WTC11 (cell line): ENCODE measurements around the gene B4GALNT3. TPM values are rescaled to one million over a fixed set of nuclear protein-coding genes. Genes with fewer than 3 reads are reported as not detected.

Experiments
- ATAC-seq: fragments of 200-7000 bp; cut with Tn5 transposase; 2 replicates; pipeline ENCODE4 v1.10.0; 2021; ENCODE audit warnings: mild to moderate bottlenecking, moderate library complexity
- CTCF ChIA-PET: fragments of 300-600 bp; sonication (Branson Sonifier 250); formaldehyde crosslinking; loops from one replicate; lab custom pipeline; 2021; ENCODE audit warnings: antibody characterized with exemption; lab: Charles Lee
- POLR2A ChIA-PET: fragments of 350-600 bp; sonication (Branson Sonifier 250); formaldehyde crosslinking; loops from one replicate; lab custom pipeline; 2021; ENCODE audit warnings: antibody characterized with exemption; lab: Charles Lee
- DNase-seq: peaks from one replicate; pipeline ENCODE4 v3.0.0; 2021; ENCODE audit warnings: low spot score
- H3K27ac Mint-ChIP-seq: 2 replicates; pipeline ENCODE4 v1.8.0; 2021; ENCODE audit warnings: mixed read lengths
- H3K27me3 Mint-ChIP-seq: 2 replicates; pipeline ENCODE4 v1.8.0; 2021; ENCODE audit warnings: low read depth, mild to moderate bottlenecking, moderate library complexity, mixed read lengths
- H3K36me3 Mint-ChIP-seq: 2 replicates; pipeline ENCODE4 v1.8.0; 2021; ENCODE audit warnings: mixed read lengths
- H3K4me1 Mint-ChIP-seq: 2 replicates; pipeline ENCODE4 v1.8.0; 2022; ENCODE audit warnings: mixed read lengths
- H3K4me3 Mint-ChIP-seq: 2 replicates; pipeline ENCODE4 v1.8.0; 2021; ENCODE audit warnings: mild to moderate bottlenecking, moderate library complexity, mixed read lengths
- H3K9me3 Mint-ChIP-seq: 2 replicates; pipeline ENCODE4 v1.8.0; 2021; ENCODE audit warnings: mixed read lengths
- CBFB ChIP-seq: sonication (generic); formaldehyde crosslinking; IDR thresholded peaks from 2 replicates; pipeline ENCODE4 v1.8.1; 2022; ENCODE audit warnings: mild to moderate bottlenecking, low read depth, missing genetic modification reagents
- CDX4 ChIP-seq: fragments of 250-450 bp; sonication (Bioruptor Pico); IDR thresholded peaks from 2 replicates; pipeline ENCODE4 v1.9.0; 2021; ENCODE audit warnings: moderate library complexity, mild to moderate bottlenecking, inconsistent platforms, borderline replicate concordance
- CTCF ChIP-seq: fragments of 200-600 bp; IDR thresholded peaks from 2 replicates; pipeline ENCODE4 v1.8.0; 2022; ENCODE audit warnings: antibody characterized with exemption
- HMGXB4 ChIP-seq: sonication (generic); formaldehyde crosslinking; IDR thresholded peaks from 2 replicates; pipeline ENCODE4 v1.8.1; 2023; ENCODE audit warnings: mild to moderate bottlenecking, moderate library complexity, missing genetic modification reagents
- NFATC4 ChIP-seq: fragments of 250-450 bp; sonication (Bioruptor Pico); IDR thresholded peaks from 2 replicates; pipeline ENCODE4 v1.9.0; 2021; ENCODE audit warnings: mild to moderate bottlenecking
- OVOL2 ChIP-seq: fragments of 250-450 bp; sonication (Bioruptor Pico); IDR thresholded peaks from 2 replicates; pipeline ENCODE4 v1.9.0; 2021; ENCODE audit warnings: mild to moderate bottlenecking, borderline replicate concordance
- SMAD3 ChIP-seq: sonication (generic); formaldehyde crosslinking; IDR thresholded peaks from 2 replicates; pipeline ENCODE4 v1.8.0; 2022; ENCODE audit warnings: missing genetic modification reagents, mild to moderate bottlenecking, borderline replicate concordance
- ZNF121 ChIP-seq: sonication (generic); formaldehyde crosslinking; IDR thresholded peaks from 2 replicates; pipeline ENCODE4 v1.8.0; 2023; ENCODE audit warnings: missing genetic modification reagents
- ZNF138 ChIP-seq: sonication (generic); formaldehyde crosslinking; conservative IDR thresholded peaks from 2 replicates; pipeline ENCODE4 v1.8.1; 2022; ENCODE audit warnings: mild to moderate bottlenecking, moderate library complexity, missing genetic modification reagents
- total RNA-seq: library from RNA; stranded (reverse); gene quantifications from 3 replicates; pipeline ENCODE4 v1.2.3, GENCODE V29; 2021
- TF ChIP-seq, protein P1 (sequence below): sonication (generic); formaldehyde crosslinking; IDR thresholded peaks from 2 replicates; pipeline ENCODE4 v1.8.1; 2022; ENCODE audit warnings: mild to moderate bottlenecking, missing genetic modification reagents, moderate library complexity, borderline replicate concordance
- TF ChIP-seq, protein P2 (sequence below): sonication (generic); formaldehyde crosslinking; IDR thresholded peaks from 2 replicates; pipeline ENCODE4 v1.8.0; 2023; ENCODE audit warnings: missing genetic modification reagents
- TF ChIP-seq, protein P3 (sequence below): fragments of 250-450 bp; sonication (Bioruptor Pico); IDR thresholded peaks from 2 replicates; pipeline ENCODE4 v1.9.0; 2021; ENCODE audit warnings: mild to moderate bottlenecking
- TF ChIP-seq, protein P4 (sequence below): fragments of 250-450 bp; sonication (Bioruptor Pico); conservative IDR thresholded peaks from 2 replicates; pipeline ENCODE4 v1.9.0; 2021; ENCODE audit warnings: mild to moderate bottlenecking

B4GALNT3 gene
- total RNA-seq, 1 experiment from 2014 or later: 19.0 TPM

DNA sequence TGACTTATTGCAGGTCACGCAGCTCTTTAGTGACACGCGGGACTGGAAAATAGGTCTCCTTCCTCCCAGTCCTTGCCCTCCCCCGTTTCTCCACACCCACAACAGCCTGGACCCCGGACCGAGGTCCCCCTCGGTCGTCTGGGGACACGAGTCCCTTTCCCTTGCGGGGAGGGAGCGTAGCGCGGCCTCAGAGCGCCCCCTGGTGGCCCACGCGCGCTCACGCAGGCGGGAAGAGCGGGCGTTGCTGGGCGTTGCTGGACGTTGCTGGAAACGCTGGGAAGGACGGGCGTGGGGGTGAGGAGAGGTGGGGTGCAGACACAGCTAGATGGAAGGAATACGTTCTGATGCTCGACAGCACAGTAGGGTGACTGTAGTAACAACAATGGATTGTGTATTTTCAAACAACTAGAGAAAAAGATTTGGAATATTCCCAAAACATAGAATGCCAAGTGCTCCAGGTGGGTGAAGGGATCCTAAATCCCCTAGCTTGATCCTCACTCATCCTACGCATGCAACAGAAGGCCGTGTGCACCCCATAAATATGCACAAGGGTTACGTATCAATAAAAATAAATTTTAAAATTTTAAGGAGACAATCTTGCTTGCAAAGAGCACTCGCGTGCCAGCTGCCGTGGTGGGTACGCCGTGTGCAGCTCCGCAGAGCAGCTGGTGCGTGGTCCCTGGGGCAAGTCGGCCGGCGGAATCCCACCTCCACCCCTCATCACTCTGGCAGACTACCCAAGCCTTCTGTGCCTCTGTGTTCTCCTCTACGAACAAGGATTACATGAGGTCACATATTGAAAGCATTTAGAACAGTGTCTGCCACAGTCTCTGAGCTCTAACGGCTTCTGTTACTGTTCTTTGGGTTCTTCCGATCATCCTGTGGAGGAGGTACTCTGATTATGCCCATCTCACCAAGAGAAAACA, 87.4 kb downstream of the B4GALNT3 start:
- H3K9me3 Mint-ChIP-seq: no peaks in the 10 kb centered on the region
- H3K4me1 Mint-ChIP-seq: peaks cover 4% of the 10 kb centered on the region
- TF ChIP-seq NFATC4 (CRISPR knock-in tag): no peak
- TF ChIP-seq CDX4 (CRISPR knock-in tag): no peak
- TF ChIP-seq, protein P1, sequence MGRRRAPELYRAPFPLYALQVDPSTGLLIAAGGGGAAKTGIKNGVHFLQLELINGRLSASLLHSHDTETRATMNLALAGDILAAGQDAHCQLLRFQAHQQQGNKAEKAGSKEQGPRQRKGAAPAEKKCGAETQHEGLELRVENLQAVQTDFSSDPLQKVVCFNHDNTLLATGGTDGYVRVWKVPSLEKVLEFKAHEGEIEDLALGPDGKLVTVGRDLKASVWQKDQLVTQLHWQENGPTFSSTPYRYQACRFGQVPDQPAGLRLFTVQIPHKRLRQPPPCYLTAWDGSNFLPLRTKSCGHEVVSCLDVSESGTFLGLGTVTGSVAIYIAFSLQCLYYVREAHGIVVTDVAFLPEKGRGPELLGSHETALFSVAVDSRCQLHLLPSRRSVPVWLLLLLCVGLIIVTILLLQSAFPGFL (CRISPR knock-in tag): no peak
- no peak for TF ChIP-seq ZNF121 (CRISPR knock-in tag)
- TF ChIP-seq, protein P2, sequence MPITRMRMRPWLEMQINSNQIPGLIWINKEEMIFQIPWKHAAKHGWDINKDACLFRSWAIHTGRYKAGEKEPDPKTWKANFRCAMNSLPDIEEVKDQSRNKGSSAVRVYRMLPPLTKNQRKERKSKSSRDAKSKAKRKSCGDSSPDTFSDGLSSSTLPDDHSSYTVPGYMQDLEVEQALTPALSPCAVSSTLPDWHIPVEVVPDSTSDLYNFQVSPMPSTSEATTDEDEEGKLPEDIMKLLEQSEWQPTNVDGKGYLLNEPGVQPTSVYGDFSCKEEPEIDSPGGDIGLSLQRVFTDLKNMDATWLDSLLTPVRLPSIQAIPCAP: no peak
- TF ChIP-seq, protein P3, sequence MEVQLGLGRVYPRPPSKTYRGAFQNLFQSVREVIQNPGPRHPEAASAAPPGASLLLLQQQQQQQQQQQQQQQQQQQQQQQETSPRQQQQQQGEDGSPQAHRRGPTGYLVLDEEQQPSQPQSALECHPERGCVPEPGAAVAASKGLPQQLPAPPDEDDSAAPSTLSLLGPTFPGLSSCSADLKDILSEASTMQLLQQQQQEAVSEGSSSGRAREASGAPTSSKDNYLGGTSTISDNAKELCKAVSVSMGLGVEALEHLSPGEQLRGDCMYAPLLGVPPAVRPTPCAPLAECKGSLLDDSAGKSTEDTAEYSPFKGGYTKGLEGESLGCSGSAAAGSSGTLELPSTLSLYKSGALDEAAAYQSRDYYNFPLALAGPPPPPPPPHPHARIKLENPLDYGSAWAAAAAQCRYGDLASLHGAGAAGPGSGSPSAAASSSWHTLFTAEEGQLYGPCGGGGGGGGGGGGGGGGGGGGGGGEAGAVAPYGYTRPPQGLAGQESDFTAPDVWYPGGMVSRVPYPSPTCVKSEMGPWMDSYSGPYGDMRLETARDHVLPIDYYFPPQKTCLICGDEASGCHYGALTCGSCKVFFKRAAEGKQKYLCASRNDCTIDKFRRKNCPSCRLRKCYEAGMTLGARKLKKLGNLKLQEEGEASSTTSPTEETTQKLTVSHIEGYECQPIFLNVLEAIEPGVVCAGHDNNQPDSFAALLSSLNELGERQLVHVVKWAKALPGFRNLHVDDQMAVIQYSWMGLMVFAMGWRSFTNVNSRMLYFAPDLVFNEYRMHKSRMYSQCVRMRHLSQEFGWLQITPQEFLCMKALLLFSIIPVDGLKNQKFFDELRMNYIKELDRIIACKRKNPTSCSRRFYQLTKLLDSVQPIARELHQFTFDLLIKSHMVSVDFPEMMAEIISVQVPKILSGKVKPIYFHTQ (CRISPR knock-in tag): no peak
- TF ChIP-seq CBFB: 0 out of 2 replicates have a peak, but pooled peaks have one; percentile 31
- TF ChIP-seq CTCF: peak; percentile 99
- TF ChIP-seq, protein P4, sequence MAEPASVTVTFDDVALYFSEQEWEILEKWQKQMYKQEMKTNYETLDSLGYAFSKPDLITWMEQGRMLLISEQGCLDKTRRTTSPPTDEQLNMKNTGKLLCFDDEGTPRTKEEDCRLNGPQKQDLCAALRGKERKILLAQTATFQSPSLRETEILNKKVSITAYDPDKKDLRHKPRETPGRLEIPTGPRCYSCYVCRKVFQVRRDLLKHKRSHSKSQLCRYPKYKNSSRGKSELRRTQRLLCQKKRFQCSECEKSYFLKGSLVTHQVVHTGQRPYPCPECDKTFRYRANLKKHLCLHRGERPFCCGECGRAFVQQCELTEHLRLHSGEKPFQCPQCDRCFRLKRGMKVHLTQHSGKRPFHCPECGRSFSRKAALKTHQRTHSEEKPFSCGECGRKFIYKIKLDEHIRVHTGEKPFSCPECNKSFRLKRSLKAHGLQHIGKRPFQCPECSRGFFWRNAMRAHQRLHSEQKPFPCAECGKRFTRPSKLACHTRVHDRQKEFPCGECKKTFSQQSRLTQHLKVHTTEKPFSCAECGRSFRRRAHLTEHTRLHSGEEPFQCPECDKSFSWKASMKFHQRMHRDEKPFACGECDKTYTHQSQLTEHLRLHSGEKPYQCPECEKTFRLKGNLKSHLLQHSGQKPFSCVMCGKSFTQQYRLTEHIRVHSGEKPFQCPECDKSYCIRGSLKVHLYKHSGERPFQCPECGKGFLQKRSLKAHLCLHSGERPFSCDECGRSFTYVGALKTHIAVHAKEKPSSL: no peak
- 0 out of 2 replicates have a peak, but pooled peaks have one; percentile 31 for TF ChIP-seq ZNF138
- TF ChIP-seq OVOL2: no peak
- TF ChIP-seq HMGXB4 (CRISPR knock-in tag): peak; percentile 81
- 0 out of 2 replicates have a peak, but pooled peaks have one; percentile 25 for TF ChIP-seq SMAD3 (CRISPR knock-in tag)
- H3K4me3 Mint-ChIP-seq: peak overlapping the region; percentile 61
- ATAC-seq (peak; percentile 80), DNase-seq (peak; percentile 81)
- ChIA-PET CTCF (interaction anchor here (0.6 to 3.5 kb wide), 25 partner anchors 11 to 308 kb away, joined by 3 to 24 read pairs (median 4); no protein-coding TSS in a partner anchor), POLR2A (no interaction called here)
- no peaks in the 10 kb centered on the region for H3K27me3 Mint-ChIP-seq
- no peak overlapping the region for H3K27ac Mint-ChIP-seq
- peaks cover 3% of the 10 kb centered on the region; the same call in 1 of the 2 replicates for H3K36me3 Mint-ChIP-seq
